HEK293T (cell line): ENCODE data around the gene S100P.

Experiments
- CTCF ChIA-PET: fragments of 350-600 bp; formaldehyde crosslinking; extraction: SDS; loops from one replicate; lab custom pipeline; 2021; ENCODE audit warnings: antibody characterized with exemption, inconsistent platforms; lab: Yijun Ruan, JAX
- POLR2A ChIA-PET: fragments of 350-600 bp; formaldehyde crosslinking; extraction: SDS; loops from one replicate; lab custom pipeline; 2020; ENCODE audit warnings: antibody characterized with exemption, inconsistent platforms; lab: Yijun Ruan, JAX
- DNase-seq: peaks from one replicate; pipeline ENCODE4 v3.0.0; 2012; ENCODE audit warnings: mixed read lengths; ENCODE audit errors: extremely low spot score
- ARNT ChIP-seq: fragments of 450-650 bp; IDR thresholded peaks from 2 replicates; pipeline ENCODE4 v1.6.1; 2017; ENCODE audit warnings: mild to moderate bottlenecking
- BHLHE40 ChIP-seq: fragments of 450-650 bp; IDR thresholded peaks from 2 replicates; pipeline ENCODE4 v1.6.1; 2016; ENCODE audit warnings: mild to moderate bottlenecking, moderate library complexity, borderline replicate concordance
- CTBP1 ChIP-seq: fragments of 450-650 bp; IDR thresholded peaks from 2 replicates; pipeline ENCODE4 v1.6.1; 2016; ENCODE audit warnings: borderline replicate concordance
- ELF4 ChIP-seq: fragments of 450-650 bp; IDR thresholded peaks from 2 replicates; pipeline ENCODE4 v1.6.1; 2017; ENCODE audit warnings: antibody characterized with exemption
- FOXA1 ChIP-seq: fragments of 450-650 bp; IDR thresholded peaks from 2 replicates; pipeline ENCODE4 v1.6.1; 2016; ENCODE audit warnings: mild to moderate bottlenecking
- FOXK2 ChIP-seq: fragments of 450-650 bp; IDR thresholded peaks from 2 replicates; pipeline ENCODE4 v1.6.1; 2016; ENCODE audit warnings: mild to moderate bottlenecking
- FOXM1 ChIP-seq: fragments of 450-650 bp; IDR thresholded peaks from 2 replicates; pipeline ENCODE4 v1.6.1; 2017; ENCODE audit warnings: mild to moderate bottlenecking, borderline replicate concordance
- HDGF ChIP-seq: fragments of 450-650 bp; IDR thresholded peaks from 2 replicates; pipeline ENCODE4 v1.6.1; 2017; ENCODE audit warnings: antibody characterized with exemption, borderline replicate concordance
- L3MBTL2 ChIP-seq: fragments of 450-650 bp; conservative IDR thresholded peaks from 2 replicates; pipeline ENCODE4 v1.6.1; 2016; ENCODE audit warnings: mild to moderate bottlenecking
- LEF1 ChIP-seq: fragments of 450-650 bp; IDR thresholded peaks from 2 replicates; pipeline ENCODE4 v1.6.1; 2017; ENCODE audit warnings: mild to moderate bottlenecking, borderline replicate concordance
- NFRKB ChIP-seq: fragments of 450-650 bp; IDR thresholded peaks from 2 replicates; pipeline ENCODE4 v1.6.1; 2016; ENCODE audit warnings: mild to moderate bottlenecking, moderate library complexity
- SP1 ChIP-seq: fragments of 450-650 bp; IDR thresholded peaks from 2 replicates; pipeline ENCODE4 v1.6.1; 2017
- SUZ12 ChIP-seq: fragments of 450-650 bp; IDR thresholded peaks from 2 replicates; pipeline ENCODE4 v1.6.1; 2016; ENCODE audit warnings: mild to moderate bottlenecking
- TARDBP ChIP-seq: fragments of 450-650 bp; IDR thresholded peaks from 2 replicates; pipeline ENCODE4 v1.6.1; 2016
- ZNF384 ChIP-seq: fragments of 450-650 bp; IDR thresholded peaks from 2 replicates; pipeline ENCODE4 v1.6.1; 2016
- TF ChIP-seq, protein P1 (sequence below): fragments of 450-650 bp; IDR thresholded peaks from 2 replicates; pipeline ENCODE4 v1.6.1; 2016

The S100P gene

GRCh38 chr4:6655924-6656323, 37.8 kb upstream of the S100P start:
- CTCF ChIA-PET: no interaction called here
- POLR2A ChIA-PET: interaction anchor here (1.2 to 2.5 kb wide), 3 partner anchors 15 to 60 kb away, joined by 4 to 10 read pairs (median 6); partner anchors contain the start of genes BLOC1S4 and MRFAP1
- TF ChIP-seq ELF4: no peak
- no peak for TF ChIP-seq SUZ12
- TF ChIP-seq TARDBP: no peak
- no peak for TF ChIP-seq L3MBTL2
- TF ChIP-seq FOXM1: no peak
- no peak for TF ChIP-seq FOXK2
- TF ChIP-seq FOXA1: no peak
- TF ChIP-seq LEF1: no peak
- no peak for TF ChIP-seq SP1
- TF ChIP-seq HDGF: no peak
- TF ChIP-seq ARNT: no peak
- TF ChIP-seq BHLHE40: no peak
- no peak for TF ChIP-seq CTBP1
- no peak for TF ChIP-seq NFRKB
- no peak for TF ChIP-seq ZNF384
- TF ChIP-seq, protein P1, sequence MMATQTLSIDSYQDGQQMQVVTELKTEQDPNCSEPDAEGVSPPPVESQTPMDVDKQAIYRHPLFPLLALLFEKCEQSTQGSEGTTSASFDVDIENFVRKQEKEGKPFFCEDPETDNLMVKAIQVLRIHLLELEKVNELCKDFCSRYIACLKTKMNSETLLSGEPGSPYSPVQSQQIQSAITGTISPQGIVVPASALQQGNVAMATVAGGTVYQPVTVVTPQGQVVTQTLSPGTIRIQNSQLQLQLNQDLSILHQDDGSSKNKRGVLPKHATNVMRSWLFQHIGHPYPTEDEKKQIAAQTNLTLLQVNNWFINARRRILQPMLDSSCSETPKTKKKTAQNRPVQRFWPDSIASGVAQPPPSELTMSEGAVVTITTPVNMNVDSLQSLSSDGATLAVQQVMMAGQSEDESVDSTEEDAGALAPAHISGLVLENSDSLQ: no peak
- DNase-seq: no peak

GRCh38 chr4:6657242-6658208, 36.2 kb upstream of the S100P start:
- CTCF ChIA-PET: no interaction called here
- POLR2A ChIA-PET: interaction anchor here (2.4 to 2.5 kb wide), 2 partner anchors 16 to 17 kb away, joined by 10 to 11 read pairs; partner anchors contain the start of gene MRFAP1
- TF ChIP-seq HDGF (no peak), SP1 (no peak), FOXK2 (no peak), ARNT (no peak), CTBP1 (no peak), TARDBP (no peak), BHLHE40 (no peak), LEF1 (no peak), ZNF384 (no peak), FOXM1 (no peak), SUZ12 (no peak), L3MBTL2 (no peak)
- TF ChIP-seq, protein P1: no peak
- DNase-seq: no peak

GRCh38 chr4:6658209-6658595, 35.5 kb upstream of the S100P start:
- ChIA-PET CTCF (no interaction called here), POLR2A (interaction anchor here (2.4 kb wide), 1 partner anchor 15 kb away, joined by 11 read pairs; a partner anchor contains a TSS)
- no peak for DNase-seq
- TF ChIP-seq HDGF: no peak
- TF ChIP-seq FOXM1: no peak
- no peak for TF ChIP-seq SUZ12
- TF ChIP-seq NFRKB: no peak
- no peak for TF ChIP-seq L3MBTL2
- no peak for TF ChIP-seq ELF4
- TF ChIP-seq BHLHE40: no peak
- no peak for TF ChIP-seq ZNF384
- TF ChIP-seq CTBP1: no peak
- TF ChIP-seq SP1: no peak
- no peak for TF ChIP-seq FOXK2
- no peak for TF ChIP-seq FOXA1
- no peak for TF ChIP-seq TARDBP
- TF ChIP-seq, protein P1: no peak
- no peak for TF ChIP-seq LEF1
- TF ChIP-seq ARNT: no peak

DNA sequence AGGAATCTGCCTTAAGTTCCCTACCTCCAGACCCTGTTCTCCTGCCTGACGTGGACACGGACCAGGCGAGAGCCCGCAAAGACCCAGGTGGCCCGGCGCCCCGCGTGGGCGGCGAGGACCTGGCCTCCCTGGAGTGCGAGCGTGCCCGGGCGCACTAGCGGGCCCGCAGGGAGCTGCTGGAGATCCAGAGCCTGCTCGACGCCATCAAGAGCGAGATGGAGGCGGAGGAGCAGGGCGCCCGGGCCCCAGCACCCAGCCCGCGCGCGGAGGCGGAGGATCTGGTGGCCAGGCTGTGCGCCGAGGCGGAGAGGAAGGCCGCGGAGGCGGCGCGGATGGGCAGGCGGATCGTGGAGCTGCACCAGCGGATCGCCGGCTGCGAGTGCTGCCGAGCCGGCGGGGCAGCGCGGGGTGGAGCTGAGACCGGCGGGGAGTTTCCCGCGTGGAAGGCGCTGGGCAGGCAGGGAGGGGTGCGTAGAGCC, 35.0 kb upstream of the S100P start:
- TF ChIP-seq SUZ12: no peak
- no peak for TF ChIP-seq CTBP1
- TF ChIP-seq L3MBTL2: no peak
- no peak for TF ChIP-seq NFRKB
- no peak for TF ChIP-seq SP1
- no peak for TF ChIP-seq HDGF
- DNase-seq: no peak
- ChIA-PET POLR2A (interaction anchor here (1.2 to 2.4 kb wide), 3 partner anchors 15 to 18 kb away, joined by 3 to 11 read pairs (median 6); partner anchors contain the start of gene MRFAP1), CTCF (interaction anchor here (0.6 to 0.8 kb wide), 2 partner anchors 16 to 42 kb away, joined by 3 to 4 read pairs; no protein-coding TSS in a partner anchor)

GRCh38 chr4:6659897-6660296, 33.8 kb upstream of the S100P start:
- CTCF ChIA-PET: interaction anchor here (0.6 kb wide), 1 partner anchor 808 kb away, joined by 7 read pairs; no protein-coding TSS in a partner anchor
- POLR2A ChIA-PET: interaction anchor here (0.7 to 2.4 kb wide), 4 partner anchors 10 to 19 kb away, joined by 3 to 11 read pairs (median 4); partner anchors contain the start of gene MRFAP1
- DNase-seq: no peak
- TF ChIP-seq SUZ12: no peak
- TF ChIP-seq, protein P1: no peak
- no peak for TF ChIP-seq ARNT
- TF ChIP-seq BHLHE40: no peak
- no peak for TF ChIP-seq TARDBP
- TF ChIP-seq L3MBTL2: no peak
- TF ChIP-seq SP1: no peak
- TF ChIP-seq LEF1: no peak
- no peak for TF ChIP-seq FOXK2
- no peak for TF ChIP-seq ELF4
